Measurements from ENCODE around the gene PIANP.
"Not testable (repeated sequence)": the region's sequence is repeated elsewhere in the genome, so short reads cannot be mapped to it uniquely, and the experiment has no call there.

PIANP gene

DNA sequence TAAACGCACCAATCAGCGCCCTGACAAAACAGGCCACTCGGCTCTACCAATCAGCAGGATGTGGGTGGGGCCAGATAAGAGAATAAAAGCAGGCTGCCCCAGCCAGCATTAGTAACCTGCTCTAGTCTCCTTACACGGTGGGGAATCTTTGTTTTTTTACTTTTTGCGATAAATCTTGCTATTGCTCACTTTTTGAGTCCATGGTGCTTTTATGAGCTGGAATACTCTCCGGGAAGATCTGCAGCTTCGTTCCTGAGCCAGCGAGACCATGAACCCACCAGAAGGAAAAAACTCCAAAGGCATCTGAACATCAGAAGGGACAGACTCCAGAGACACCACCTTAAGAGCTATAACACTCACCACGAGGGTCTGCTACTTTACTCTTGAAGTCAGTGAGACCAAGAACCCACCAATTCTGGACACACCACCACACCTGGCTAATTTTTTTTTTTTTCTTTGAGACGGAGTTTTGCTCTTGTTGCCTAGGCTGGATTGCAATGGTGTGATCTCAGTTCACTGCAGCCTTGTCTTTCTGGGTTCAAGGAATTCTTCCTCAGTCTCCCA, 16.3 kb upstream of the PIANP start:
- no peaks in the 10 kb centered on the region for H3K9me2 ChIP-seq (replicated peaks; ENCODE audit: control insufficient read depth, low read length)

DNA sequence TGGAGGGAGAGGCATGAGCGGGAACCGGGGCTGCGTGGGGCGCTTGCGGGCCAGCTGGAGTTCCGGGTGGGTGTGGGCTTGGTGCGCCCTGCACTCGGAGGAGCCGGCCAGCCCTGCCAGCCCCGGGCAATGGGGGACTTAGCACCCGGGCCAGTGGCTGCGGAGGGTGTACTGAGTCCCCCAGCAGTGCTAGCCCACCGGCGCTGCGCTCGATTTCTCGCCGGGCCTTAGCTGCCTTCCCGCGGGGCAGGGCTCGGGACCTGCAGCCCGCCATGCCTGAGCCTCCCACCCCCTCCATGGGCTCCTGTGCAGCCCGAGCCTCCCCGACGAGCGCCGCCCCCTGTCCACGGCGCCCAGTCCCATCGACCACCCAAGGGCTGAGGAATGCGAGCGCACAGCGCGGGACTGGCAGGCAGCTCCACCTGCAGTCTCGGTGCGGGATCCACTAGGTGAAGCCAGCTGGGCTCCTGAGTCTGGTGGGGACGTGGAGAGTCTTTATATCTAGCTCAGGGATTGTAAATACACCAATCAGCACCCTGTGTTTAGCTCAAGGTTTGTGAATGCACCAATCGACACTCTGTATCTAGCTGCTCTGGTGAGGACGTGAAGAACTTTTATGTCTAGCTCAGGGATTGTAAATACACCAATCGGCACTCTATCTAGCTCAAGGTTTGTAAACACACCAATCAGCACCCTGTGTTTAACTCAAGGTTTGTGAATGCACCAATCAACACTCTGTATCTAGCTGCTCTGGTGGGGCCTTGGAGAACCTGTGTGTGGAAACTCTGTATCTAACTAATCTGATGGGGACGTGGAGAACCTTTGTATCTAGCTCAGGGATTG, 15.6 kb upstream of the PIANP start:
- not testable (repeated sequence) for H3K4me2 ChIP-seq (ENCODE audit: low read length); H4K20me1 ChIP-seq (ENCODE audit: control insufficient read depth, insufficient read depth, low read depth, low read length); H3K4me3 ChIP-seq (ENCODE audit: low read length); H3K9me2 ChIP-seq (replicated peaks; ENCODE audit: control insufficient read depth, low read length); H3K27ac ChIP-seq (ENCODE audit: low read depth, low read length); H3K27me3 ChIP-seq (ENCODE audit: control insufficient read depth, low read length); H3K79me2 ChIP-seq (ENCODE audit: control insufficient read depth, low read length); H3K36me3 ChIP-seq (ENCODE audit: control insufficient read depth, low read length); H3K9me3 ChIP-seq (ENCODE audit: control insufficient read depth, insufficient read depth, low read length); H3F3A ChIP-seq (ENCODE audit: control insufficient read depth, insufficient read depth)
- H3K4me1 ChIP-seq (ENCODE audit: control insufficient read depth, low read length): peaks cover 17% of the 10 kb centered on the region

More for the DNA sequence above, 16.3 kb upstream of the PIANP start:
- Histone ChIP-seq H3K4me1 (ENCODE audit: control insufficient read depth, low read length) (peaks cover 13% of the 10 kb centered on the region), H3K4me3 (ENCODE audit: low read length) (no peak overlapping the region), H3F3A (ENCODE audit: control insufficient read depth, insufficient read depth) (0 out of 2 replicates have a peak, but pooled peaks cover 6% of the 10 kb centered on the region), H3K27me3 (ENCODE audit: control insufficient read depth, low read length) (no peaks in the 10 kb centered on the region), H4K20me1 (ENCODE audit: control insufficient read depth, insufficient read depth, low read depth, low read length) (no peaks in the 10 kb centered on the region), H3K79me2 (ENCODE audit: control insufficient read depth, low read length) (no peaks in the 10 kb centered on the region), H3K27ac (ENCODE audit: low read depth, low read length) (no peak overlapping the region), H3K36me3 (ENCODE audit: control insufficient read depth, low read length) (no peaks in the 10 kb centered on the region), H3K4me2 (ENCODE audit: low read length) (no peak overlapping the region), H3K9me3 (ENCODE audit: control insufficient read depth, insufficient read depth, low read length) (no peaks in the 10 kb centered on the region)
- TF ChIP-seq, protein P1, sequence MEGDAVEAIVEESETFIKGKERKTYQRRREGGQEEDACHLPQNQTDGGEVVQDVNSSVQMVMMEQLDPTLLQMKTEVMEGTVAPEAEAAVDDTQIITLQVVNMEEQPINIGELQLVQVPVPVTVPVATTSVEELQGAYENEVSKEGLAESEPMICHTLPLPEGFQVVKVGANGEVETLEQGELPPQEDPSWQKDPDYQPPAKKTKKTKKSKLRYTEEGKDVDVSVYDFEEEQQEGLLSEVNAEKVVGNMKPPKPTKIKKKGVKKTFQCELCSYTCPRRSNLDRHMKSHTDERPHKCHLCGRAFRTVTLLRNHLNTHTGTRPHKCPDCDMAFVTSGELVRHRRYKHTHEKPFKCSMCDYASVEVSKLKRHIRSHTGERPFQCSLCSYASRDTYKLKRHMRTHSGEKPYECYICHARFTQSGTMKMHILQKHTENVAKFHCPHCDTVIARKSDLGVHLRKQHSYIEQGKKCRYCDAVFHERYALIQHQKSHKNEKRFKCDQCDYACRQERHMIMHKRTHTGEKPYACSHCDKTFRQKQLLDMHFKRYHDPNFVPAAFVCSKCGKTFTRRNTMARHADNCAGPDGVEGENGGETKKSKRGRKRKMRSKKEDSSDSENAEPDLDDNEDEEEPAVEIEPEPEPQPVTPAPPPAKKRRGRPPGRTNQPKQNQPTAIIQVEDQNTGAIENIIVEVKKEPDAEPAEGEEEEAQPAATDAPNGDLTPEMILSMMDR (IDR thresholded peaks at IDR 0.05; ENCODE audit: low read depth, low read length, poor library complexity, severe bottlenecking): no peak
- no peak for TF ChIP-seq EZH2phosphoT487 (IDR thresholded peaks at IDR 0.05; ENCODE audit: borderline replicate concordance, low read length)

DNA sequence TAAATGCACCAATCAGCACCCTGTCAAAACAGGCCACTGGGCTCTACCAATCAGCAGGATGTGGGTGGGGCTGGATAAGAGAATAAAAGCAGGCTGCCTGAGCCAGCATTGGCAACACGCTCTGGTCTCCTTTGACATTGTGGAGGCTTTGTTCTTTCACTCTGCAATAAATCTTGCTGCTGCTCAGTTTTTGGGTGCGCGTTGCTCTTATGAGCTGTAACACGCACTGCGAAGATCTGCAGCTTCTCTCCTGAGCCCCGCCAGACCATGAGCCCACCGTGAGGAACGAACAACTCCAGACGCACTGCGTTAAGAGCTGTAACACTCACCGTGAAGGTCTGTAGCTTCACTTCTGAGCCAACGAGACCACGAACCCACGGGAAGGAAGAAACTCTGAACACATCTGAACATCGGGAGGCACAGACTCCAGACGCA, 8.4 kb upstream of the PIANP start:
- H3K79me2 ChIP-seq (ENCODE audit: control insufficient read depth, low read length): no peaks in the 10 kb centered on the region
- H3K4me3 ChIP-seq (ENCODE audit: low read length): no peak overlapping the region
- H4K20me1 ChIP-seq (ENCODE audit: control insufficient read depth, insufficient read depth, low read depth, low read length): no peaks in the 10 kb centered on the region
- no peaks in the 10 kb centered on the region for H3K36me3 ChIP-seq (ENCODE audit: control insufficient read depth, low read length)
- no peak overlapping the region for H3K27ac ChIP-seq (ENCODE audit: low read depth, low read length)
- no peaks in the 10 kb centered on the region for H3K9me2 ChIP-seq (replicated peaks; ENCODE audit: control insufficient read depth, low read length)
- no peak overlapping the region for H3K4me2 ChIP-seq (ENCODE audit: low read length)
- TF ChIP-seq, protein P1 (IDR thresholded peaks at IDR 0.05; ENCODE audit: low read depth, low read length, poor library complexity, severe bottlenecking): no peak
- TF ChIP-seq EZH2phosphoT487 (IDR thresholded peaks at IDR 0.05; ENCODE audit: borderline replicate concordance, low read length): no peak
- H3K27me3 ChIP-seq (ENCODE audit: control insufficient read depth, low read length): no peaks in the 10 kb centered on the region
- no peaks in the 10 kb centered on the region for H3F3A ChIP-seq (ENCODE audit: control insufficient read depth, insufficient read depth)
- H3K9me3 ChIP-seq (ENCODE audit: control insufficient read depth, insufficient read depth, low read length): no peaks in the 10 kb centered on the region
- H3K4me1 ChIP-seq (ENCODE audit: control insufficient read depth, low read length): peaks cover 15% of the 10 kb centered on the region

DNA sequence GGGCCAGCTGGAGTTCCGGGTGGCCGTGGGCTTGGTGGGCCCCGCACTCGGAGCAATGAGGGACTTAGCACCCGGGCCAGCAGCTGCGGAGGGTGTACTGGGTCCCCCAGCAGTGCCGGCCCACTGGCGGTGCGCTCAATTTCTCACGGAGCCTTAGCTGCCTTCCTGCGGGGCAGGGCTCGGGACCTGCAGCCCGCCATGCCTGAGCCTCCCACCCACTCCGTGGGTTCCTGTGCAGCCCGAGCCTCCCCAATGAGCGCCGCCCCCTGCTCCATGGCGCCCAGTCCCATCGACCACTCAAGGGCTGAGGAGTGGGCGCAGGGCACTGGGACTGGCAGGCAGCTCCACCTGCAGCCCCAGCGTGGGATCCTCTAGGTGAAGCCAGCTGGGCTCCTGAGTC, 7.7 kb upstream of the PIANP start:
- not testable (repeated sequence) for H3F3A ChIP-seq (ENCODE audit: control insufficient read depth, insufficient read depth); H3K9me3 ChIP-seq (ENCODE audit: control insufficient read depth, insufficient read depth, low read length); H3K9me2 ChIP-seq (replicated peaks; ENCODE audit: control insufficient read depth, low read length); H3K4me3 ChIP-seq (ENCODE audit: low read length); H4K20me1 ChIP-seq (ENCODE audit: control insufficient read depth, insufficient read depth, low read depth, low read length); H3K4me2 ChIP-seq (ENCODE audit: low read length); H3K27ac ChIP-seq (ENCODE audit: low read depth, low read length); H3K79me2 ChIP-seq (ENCODE audit: control insufficient read depth, low read length); H3K27me3 ChIP-seq (ENCODE audit: control insufficient read depth, low read length); H3K36me3 ChIP-seq (ENCODE audit: control insufficient read depth, low read length)
- H3K4me1 ChIP-seq (ENCODE audit: control insufficient read depth, low read length): peaks cover 21% of the 10 kb centered on the region
